HepG2 (cell line): ENCODE results near the gene FUCA1. TPM values are rescaled to one million over a fixed set of nuclear protein-coding genes. Genes with fewer than 3 reads are reported as not detected.

Experiments used
- AGO1 ChIP-seq: fragments of 200-400 bp; formaldehyde crosslinking; IDR thresholded peaks from 2 replicates; pipeline ENCODE4 v1.6.1; 2017; ENCODE audit warnings: mild to moderate bottlenecking, low read depth, low read length, moderate library complexity; ENCODE audit not compliant: poor library complexity, severe bottlenecking
- ARID5B ChIP-seq: IDR thresholded peaks from 2 replicates; pipeline ENCODE4 v1.4.0; 2020; ENCODE audit warnings: mild to moderate bottlenecking, missing genetic modification reagents
- CBFB ChIP-seq: sonication (generic); formaldehyde crosslinking; IDR thresholded peaks from 2 replicates; pipeline ENCODE4 v1.4.0; 2020; ENCODE audit warnings: missing genetic modification reagents
- EZH2 ChIP-seq: conservative IDR thresholded peaks from 2 replicates; pipeline ENCODE4 v1.6.1; 2012; ENCODE audit warnings: mild to moderate bottlenecking, low read depth, low read length, moderate library complexity
- LBX2 ChIP-seq: sonication (generic); formaldehyde crosslinking; IDR thresholded peaks from 2 replicates; pipeline ENCODE4 v1.5.0; 2020; ENCODE audit warnings: missing genetic modification reagents, mild to moderate bottlenecking, borderline replicate concordance
- RELA ChIP-seq: sonication (generic); formaldehyde crosslinking; IDR thresholded peaks from 2 replicates; pipeline ENCODE4 v1.4.0; 2020; ENCODE audit warnings: missing genetic modification reagents
- TCF7L2 ChIP-seq: IDR thresholded peaks from 2 replicates; pipeline ENCODE4 v1.6.1; 2011; ENCODE audit warnings: mild to moderate bottlenecking, low read depth, low read length, moderate library complexity
- ZBTB3 ChIP-seq: sonication (generic); formaldehyde crosslinking; IDR thresholded peaks from 2 replicates; pipeline ENCODE4 v1.4.0; 2020; ENCODE audit warnings: low read depth, mild to moderate bottlenecking, moderate library complexity, missing genetic modification reagents, borderline replicate concordance
- ZBTB40 ChIP-seq, 2 experiments: fragments of 450-650 bp in 1 of 2; sonication (generic) in 1 of 2; formaldehyde crosslinking in 1 of 2; IDR thresholded peaks; 2 replicates each; pipeline versions ENCODE4 v1.6.1 to v1.8.0; 2016 to 2022; ENCODE audit warnings: antibody characterized with exemption in 1 of 2, mild to moderate bottlenecking in 1 of 2, missing genetic modification reagents in 1 of 2
- ZNF556 ChIP-seq: sonication (generic); formaldehyde crosslinking; IDR thresholded peaks from 2 replicates; pipeline ENCODE4 v1.4.0; 2020; ENCODE audit warnings: mild to moderate bottlenecking, missing genetic modification reagents, borderline replicate concordance
- ZNF660 ChIP-seq: sonication (generic); formaldehyde crosslinking; IDR thresholded peaks from 2 replicates; pipeline ENCODE4 v1.5.1; 2020; ENCODE audit warnings: mild to moderate bottlenecking, low read depth, missing genetic modification reagents, borderline replicate concordance
- ZNF740 ChIP-seq: sonication (generic); formaldehyde crosslinking; IDR thresholded peaks from 2 replicates; pipeline ENCODE4 v1.4.0; 2020; ENCODE audit warnings: missing genetic modification reagents
- polyA plus RNA-seq, 8 experiments: library from polyadenylated mRNA; depleted of rRNA in 3 of 8; stranded (reverse) in 7 of 8; unstranded in 1 of 8; fragments of >200 nt; fragmentation: Illumina TruSeq in 4 of 8; extraction: Trizol in 4 of 8; gene quantifications; 2 replicates each; pipeline versions ENCODE4 v1.2.1 to v1.2.3, GENCODE V29; 2011 to 2016; ENCODE audit warnings: low read depth in 4 of 8, missing spikeins in 1 of 8, mixed read lengths in 1 of 8; ENCODE audit not compliant: insufficient read depth in 1 of 8
- total RNA-seq, 5 experiments: library from RNA; depleted of rRNA; stranded (reverse); fragments of >200 nt; fragmentation: Illumina TruSeq; extraction: Trizol; gene quantifications; 2 replicates each; pipeline ENCODE4 v1.2.3, GENCODE V29; 2016; ENCODE audit warnings: low read depth in 1 of 5

Gene FUCA1
- total and polyA plus RNA-seq, 2 of the 13 experiments (the other 11 are each of a cell fraction or from before 2014, with no cell fraction given) = 32.7 to 33.6 TPM

GRCh38 chr1:23825076-23825761 is 42.9 kb downstream of the FUCA1 start, which contains the start of gene HMGCL (continued):
- TF ChIP-seq ZBTB40 (IDR thresholded peaks at IDR 0.05) (no peak), ZBTB40 (CRISPR knock-in tag; IDR thresholded peaks at IDR 0.05) (peak; percentile 86), ZNF660 (no peak; the same call in 1 of the 2 replicates), CBFB (no peak), ARID5B (CRISPR knock-in tag) (peak; percentile 68), EZH2 (no peak), ZBTB3 (CRISPR knock-in tag) (0 out of 2 replicates have a peak, but pooled peaks have one; percentile 23), RELA (CRISPR knock-in tag) (peak; percentile 78; the same call in 1 of the 2 replicates), TCF7L2 (no peak), ZNF740 (CRISPR knock-in tag) (0 out of 2 replicates have a peak, but pooled peaks have one; percentile 59), ZNF556 (CRISPR knock-in tag) (peak; percentile 59; the same call in 1 of the 2 replicates), AGO1 (peak; percentile 47), LBX2 (CRISPR knock-in tag) (0 out of 2 replicates have a peak, but pooled peaks have one; percentile 56)
